ENCODE data around the gene DNM3.

Gene DNM3

GRCh38 chr1:172140591-172140990, 299.3 kb downstream of the DNM3 start:
- no peak for DNase-seq (ENCODE audit: low read depth)

GRCh38 chr1:172141341-172141881, 300.1 kb downstream of the DNM3 start:
- DNase-seq (ENCODE audit: low read depth), result no peak

GRCh38 chr1:172142324-172142723, 301.0 kb downstream of the DNM3 start:
- no peak for DNase-seq (ENCODE audit: low read depth)

GRCh38 chr1:172143384-172144055, 302.2 kb downstream of the DNM3 start:
- DNase-seq (ENCODE audit: low read depth), result no peak

GRCh38 chr1:172144445-172145061, 303.3 kb downstream of the DNM3 start:
- DNase-seq (ENCODE audit: low read depth), result no peak

- DNase-seq (ENCODE audit: low read depth), result no peak
Observed at GRCh38 chr1:172145231-172145651, 303.9 kb downstream of the DNM3 start.

GRCh38 chr1:172145656-172146055, 304.4 kb downstream of the DNM3 start:
- DNase-seq (ENCODE audit: low read depth), result no peak

- no peak for DNase-seq (ENCODE audit: low read depth)
Observed at GRCh38 chr1:172146141-172146850, 305.0 kb downstream of the DNM3 start.

GRCh38 chr1:172147541-172147940, 306.2 kb downstream of the DNM3 start:
- DNase-seq (ENCODE audit: low read depth), result no peak

GRCh38 chr1:172148213-172148612, 306.9 kb downstream of the DNM3 start:
- no peak for DNase-seq (ENCODE audit: low read depth)

- no peak for DNase-seq (ENCODE audit: low read depth)
Observed at GRCh38 chr1:172148707-172149106, 307.4 kb downstream of the DNM3 start.

- no peak for DNase-seq (ENCODE audit: low read depth)
Observed at GRCh38 chr1:172149346-172149745, 308.0 kb downstream of the DNM3 start.

GRCh38 chr1:172154551-172154950, 313.3 kb downstream of the DNM3 start:
- DNase-seq (ENCODE audit: low read depth), result no peak

GRCh38 chr1:172155766-172156165, 314.5 kb downstream of the DNM3 start:
- no peak for DNase-seq (ENCODE audit: low read depth)

- no peak for DNase-seq (ENCODE audit: low read depth)
Observed at GRCh38 chr1:172162236-172162635, 320.9 kb downstream of the DNM3 start.

- DNase-seq (ENCODE audit: low read depth), result no peak
Observed at GRCh38 chr1:172163498-172164215, 322.4 kb downstream of the DNM3 start.

- DNase-seq (ENCODE audit: low read depth), result no peak
Observed at GRCh38 chr1:172165403-172165802, 324.1 kb downstream of the DNM3 start.

- DNase-seq (ENCODE audit: low read depth), result no peak
Observed at GRCh38 chr1:172167796-172168596, 326.7 kb downstream of the DNM3 start.

GRCh38 chr1:172168597-172168872, 327.2 kb downstream of the DNM3 start:
- no peak for DNase-seq (ENCODE audit: low read depth)

- DNase-seq (ENCODE audit: low read depth), result no peak
Observed at GRCh38 chr1:172169836-172170235, 328.5 kb downstream of the DNM3 start.

- no peak for DNase-seq (ENCODE audit: low read depth)
Observed at GRCh38 chr1:172172352-172172831, 331.1 kb downstream of the DNM3 start.

GRCh38 chr1:172176206-172176605, 334.9 kb downstream of the DNM3 start:
- DNase-seq (ENCODE audit: low read depth), result no peak

Data from activated T-helper 9 cell treated with anti-CD3 and anti-CD28 coated beads, Interleukin-2, amount 50 U/mL, for 16 hours (primary cell).